ENCODE results near the gene POR.

Gene POR

GRCh38 chr7:75988568-75989499 is 73.9 kb downstream of the POR start:
- ATAC-seq: no peak
- TF ChIP-seq GLIS3 (CRISPR knock-in tag; IDR thresholded peaks at IDR 0.05): no peak
- no peak for TF ChIP-seq ESRRG (CRISPR knock-in tag; IDR thresholded peaks at IDR 0.05)
- TF ChIP-seq OSR1 (CRISPR knock-in tag; IDR thresholded peaks at IDR 0.05): no peak
- TF ChIP-seq CSDC2 (CRISPR knock-in tag; IDR thresholded peaks at IDR 0.05): no peak
- TF ChIP-seq ZFP3 (CRISPR knock-in tag; IDR thresholded peaks at IDR 0.05): no peak
- TF ChIP-seq, protein P1, sequence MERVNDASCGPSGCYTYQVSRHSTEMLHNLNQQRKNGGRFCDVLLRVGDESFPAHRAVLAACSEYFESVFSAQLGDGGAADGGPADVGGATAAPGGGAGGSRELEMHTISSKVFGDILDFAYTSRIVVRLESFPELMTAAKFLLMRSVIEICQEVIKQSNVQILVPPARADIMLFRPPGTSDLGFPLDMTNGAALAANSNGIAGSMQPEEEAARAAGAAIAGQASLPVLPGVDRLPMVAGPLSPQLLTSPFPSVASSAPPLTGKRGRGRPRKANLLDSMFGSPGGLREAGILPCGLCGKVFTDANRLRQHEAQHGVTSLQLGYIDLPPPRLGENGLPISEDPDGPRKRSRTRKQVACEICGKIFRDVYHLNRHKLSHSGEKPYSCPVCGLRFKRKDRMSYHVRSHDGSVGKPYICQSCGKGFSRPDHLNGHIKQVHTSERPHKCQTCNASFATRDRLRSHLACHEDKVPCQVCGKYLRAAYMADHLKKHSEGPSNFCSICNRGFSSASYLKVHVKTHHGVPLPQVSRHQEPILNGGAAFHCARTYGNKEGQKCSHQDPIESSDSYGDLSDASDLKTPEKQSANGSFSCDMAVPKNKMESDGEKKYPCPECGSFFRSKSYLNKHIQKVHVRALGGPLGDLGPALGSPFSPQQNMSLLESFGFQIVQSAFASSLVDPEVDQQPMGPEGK (CRISPR knock-in tag; IDR thresholded peaks at IDR 0.05; ENCODE audit: borderline replicate concordance): no peak
- TF ChIP-seq SNAI2 (CRISPR knock-in tag; IDR thresholded peaks at IDR 0.05): no peak
- no peak for TF ChIP-seq TSHZ2 (CRISPR knock-in tag; IDR thresholded peaks at IDR 0.05)

DNA sequence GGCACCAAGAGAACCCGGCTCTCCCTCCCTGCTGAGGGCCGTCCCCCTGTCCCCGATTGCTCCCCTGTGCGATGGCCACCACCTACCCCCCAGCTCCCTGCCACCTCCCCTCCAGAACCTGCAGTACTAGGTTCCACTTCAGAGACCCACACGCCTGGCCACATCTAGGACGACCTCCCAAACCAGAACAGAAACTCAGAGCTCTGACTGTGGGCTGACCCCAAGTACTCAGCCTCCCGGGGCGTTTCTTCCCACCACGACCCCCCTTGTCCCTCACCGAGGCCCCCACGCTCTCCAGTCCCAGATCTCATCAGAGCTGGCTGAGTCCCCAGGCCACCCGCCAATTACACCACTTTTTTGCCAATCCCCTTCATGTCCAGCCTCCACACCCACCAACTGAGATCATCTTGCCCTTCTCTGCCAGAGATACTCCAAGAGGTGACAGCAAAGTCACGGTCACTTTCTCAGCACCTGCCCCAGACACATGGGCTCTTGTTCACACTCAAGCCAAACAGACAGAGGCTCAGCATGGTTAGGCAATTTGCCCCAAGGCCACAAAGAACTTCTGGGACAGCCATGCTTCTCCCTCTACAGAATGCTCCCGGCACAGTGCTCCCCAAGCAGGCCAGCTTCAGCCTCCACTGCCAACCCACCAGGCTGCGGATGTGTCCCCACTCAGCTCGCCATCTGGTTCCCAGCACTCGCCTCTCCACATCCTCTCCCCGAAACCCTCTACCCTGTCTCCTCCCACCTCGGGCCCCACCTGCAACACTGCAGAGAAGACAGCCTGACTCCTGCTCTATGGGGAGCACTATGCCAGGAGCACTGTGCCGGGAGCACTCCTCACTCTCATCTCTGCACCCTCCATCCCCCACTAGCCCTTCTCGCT is 74.8 kb downstream of the POR start:
- ATAC-seq: no peak
- no peak for TF ChIP-seq BACH2 (CRISPR knock-in tag; IDR thresholded peaks at IDR 0.05; ENCODE audit: borderline replicate concordance)
- TF ChIP-seq, protein P1 (CRISPR knock-in tag; IDR thresholded peaks at IDR 0.05; ENCODE audit: borderline replicate concordance): no peak
- TF ChIP-seq POU6F1 (CRISPR knock-in tag; IDR thresholded peaks at IDR 0.05; ENCODE audit: borderline replicate concordance, low read depth): no peak
- TF ChIP-seq ESRRG (CRISPR knock-in tag; IDR thresholded peaks at IDR 0.05): no peak
- TF ChIP-seq ISL1 (CRISPR knock-in tag; IDR thresholded peaks at IDR 0.05): no peak
- TF ChIP-seq PPARA (CRISPR knock-in tag; IDR thresholded peaks at IDR 0.05; ENCODE audit: borderline replicate concordance): no peak
- TF ChIP-seq CSDC2 (CRISPR knock-in tag; IDR thresholded peaks at IDR 0.05): no peak

- ATAC-seq: no peak
- no peak for TF ChIP-seq ZNF565 (CRISPR knock-in tag; conservative IDR thresholded peaks at IDR 0.05; ENCODE audit: low read depth)
- TF ChIP-seq, protein P2, sequence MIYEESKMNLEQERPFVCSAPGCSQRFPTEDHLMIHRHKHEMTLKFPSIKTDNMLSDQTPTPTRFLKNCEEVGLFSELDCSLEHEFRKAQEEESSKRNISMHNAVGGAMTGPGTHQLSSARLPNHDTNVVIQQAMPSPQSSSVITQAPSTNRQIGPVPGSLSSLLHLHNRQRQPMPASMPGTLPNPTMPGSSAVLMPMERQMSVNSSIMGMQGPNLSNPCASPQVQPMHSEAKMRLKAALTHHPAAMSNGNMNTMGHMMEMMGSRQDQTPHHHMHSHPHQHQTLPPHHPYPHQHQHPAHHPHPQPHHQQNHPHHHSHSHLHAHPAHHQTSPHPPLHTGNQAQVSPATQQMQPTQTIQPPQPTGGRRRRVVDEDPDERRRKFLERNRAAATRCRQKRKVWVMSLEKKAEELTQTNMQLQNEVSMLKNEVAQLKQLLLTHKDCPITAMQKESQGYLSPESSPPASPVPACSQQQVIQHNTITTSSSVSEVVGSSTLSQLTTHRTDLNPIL (CRISPR knock-in tag; IDR thresholded peaks at IDR 0.05; ENCODE audit: low read depth): no peak
- no peak for TF ChIP-seq ZNF70 (CRISPR knock-in tag; IDR thresholded peaks at IDR 0.05)
- no peak for TF ChIP-seq ZC3H10 (CRISPR knock-in tag; IDR thresholded peaks at IDR 0.05)
- TF ChIP-seq ZNF8 (CRISPR knock-in tag; IDR thresholded peaks at IDR 0.05): no peak
- no peak for TF ChIP-seq POU6F1 (CRISPR knock-in tag; IDR thresholded peaks at IDR 0.05; ENCODE audit: borderline replicate concordance, low read depth)
- TF ChIP-seq, protein P1 (CRISPR knock-in tag; IDR thresholded peaks at IDR 0.05; ENCODE audit: borderline replicate concordance): no peak
- no peak for TF ChIP-seq GLIS3 (CRISPR knock-in tag; IDR thresholded peaks at IDR 0.05)
- TF ChIP-seq CSDC2 (CRISPR knock-in tag; IDR thresholded peaks at IDR 0.05): no peak
- TF ChIP-seq BACH2 (CRISPR knock-in tag; IDR thresholded peaks at IDR 0.05; ENCODE audit: borderline replicate concordance): no peak
- TF ChIP-seq RARB (CRISPR knock-in tag; IDR thresholded peaks at IDR 0.05): no peak
- TF ChIP-seq OSR1 (CRISPR knock-in tag; IDR thresholded peaks at IDR 0.05): no peak
- TF ChIP-seq ESRRG (CRISPR knock-in tag; IDR thresholded peaks at IDR 0.05): no peak
- TF ChIP-seq ISL1 (CRISPR knock-in tag; IDR thresholded peaks at IDR 0.05): no peak
- no peak for TF ChIP-seq ARNTL (CRISPR knock-in tag; IDR thresholded peaks at IDR 0.05; ENCODE audit: borderline replicate concordance, low read depth)
- no peak for TF ChIP-seq TCF4 (CRISPR knock-in tag; IDR thresholded peaks at IDR 0.05; ENCODE audit: borderline replicate concordance)
- no peak for TF ChIP-seq ZFP3 (CRISPR knock-in tag; IDR thresholded peaks at IDR 0.05)
- no peak for TF ChIP-seq SNAI2 (CRISPR knock-in tag; IDR thresholded peaks at IDR 0.05)
Observed at GRCh38 chr7:75991531-75992082, 76.7 kb downstream of the POR start.
